ENCODE measurements around the gene REEP1. TPM values are rescaled to one million over a fixed set of nuclear protein-coding genes. Genes with fewer than 3 reads are reported as not detected.

Gene REEP1
- total RNA-seq, 1 experiment from 2014 or later: 3.6 TPM

DNA sequence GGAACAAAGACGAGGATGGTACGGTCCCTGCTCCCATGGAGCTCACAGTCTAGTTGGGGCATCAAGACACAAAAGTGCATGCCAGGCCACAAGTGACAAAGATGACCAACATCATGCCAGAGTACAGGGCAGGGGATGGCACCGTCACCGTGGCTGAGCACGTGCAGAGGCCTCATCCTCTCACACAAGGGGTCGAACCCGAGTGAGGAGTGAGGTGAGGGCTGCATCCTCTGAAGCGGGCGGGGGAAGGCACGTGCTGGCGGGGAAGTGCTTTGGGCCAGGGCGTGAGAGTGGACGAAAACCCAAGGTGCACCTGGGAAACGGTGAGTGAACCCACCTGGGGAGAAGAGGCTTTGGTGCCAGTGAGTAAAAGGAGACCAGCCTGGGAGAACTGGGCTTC lies 97.2 kb downstream of the REEP1 start:
- H3K36me3 ChIP-seq (ENCODE audit: insufficient read depth, low read length, poor library complexity, severe bottlenecking): no peaks in the 10 kb centered on the region
- H3K4me1 ChIP-seq (ENCODE audit: insufficient read depth, low read length, poor library complexity, severe bottlenecking): peaks cover 25% of the 10 kb centered on the region
- ChIA-PET CTCF (no interaction called here), POLR2A (ENCODE audit: low non-redundant PET) (interaction anchor here (0.6 kb wide), 1 partner anchor 114 kb away, joined by 3 read pairs; no protein-coding TSS in a partner anchor)
- BruUV-seq (replicated peaks): no TSS peak
- TF ChIP-seq, protein P1, sequence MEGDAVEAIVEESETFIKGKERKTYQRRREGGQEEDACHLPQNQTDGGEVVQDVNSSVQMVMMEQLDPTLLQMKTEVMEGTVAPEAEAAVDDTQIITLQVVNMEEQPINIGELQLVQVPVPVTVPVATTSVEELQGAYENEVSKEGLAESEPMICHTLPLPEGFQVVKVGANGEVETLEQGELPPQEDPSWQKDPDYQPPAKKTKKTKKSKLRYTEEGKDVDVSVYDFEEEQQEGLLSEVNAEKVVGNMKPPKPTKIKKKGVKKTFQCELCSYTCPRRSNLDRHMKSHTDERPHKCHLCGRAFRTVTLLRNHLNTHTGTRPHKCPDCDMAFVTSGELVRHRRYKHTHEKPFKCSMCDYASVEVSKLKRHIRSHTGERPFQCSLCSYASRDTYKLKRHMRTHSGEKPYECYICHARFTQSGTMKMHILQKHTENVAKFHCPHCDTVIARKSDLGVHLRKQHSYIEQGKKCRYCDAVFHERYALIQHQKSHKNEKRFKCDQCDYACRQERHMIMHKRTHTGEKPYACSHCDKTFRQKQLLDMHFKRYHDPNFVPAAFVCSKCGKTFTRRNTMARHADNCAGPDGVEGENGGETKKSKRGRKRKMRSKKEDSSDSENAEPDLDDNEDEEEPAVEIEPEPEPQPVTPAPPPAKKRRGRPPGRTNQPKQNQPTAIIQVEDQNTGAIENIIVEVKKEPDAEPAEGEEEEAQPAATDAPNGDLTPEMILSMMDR (conservative IDR thresholded peaks at IDR 0.05; ENCODE audit: low read depth, low read length): no peak
- no peak for TF ChIP-seq EZH2 (IDR thresholded peaks at IDR 0.05; ENCODE audit: borderline replicate concordance, low read depth, low read length, poor library complexity, severe bottlenecking)
- no peak for DNase-seq (ENCODE audit: low spot score)
- no peak overlapping the region for H3K4me3 ChIP-seq (ENCODE audit: low read depth, low read length, poor library complexity, severe bottlenecking)
- no peaks in the 10 kb centered on the region for H3K9me3 ChIP-seq (ENCODE audit: low read depth, low read length, poor library complexity, severe bottlenecking)
- H3K27ac ChIP-seq (ENCODE audit: low read depth, low read length, poor library complexity, severe bottlenecking): peak overlapping the region; percentile 64
- H3K27me3 ChIP-seq (replicated peaks; ENCODE audit: insufficient read depth, low read depth, low read length, poor library complexity): no peaks in the 10 kb centered on the region
- intact Hi-C loops (cut with micrococcal nuclease; ENCODE audit: unreplicated experiment): no loop called here

DNA sequence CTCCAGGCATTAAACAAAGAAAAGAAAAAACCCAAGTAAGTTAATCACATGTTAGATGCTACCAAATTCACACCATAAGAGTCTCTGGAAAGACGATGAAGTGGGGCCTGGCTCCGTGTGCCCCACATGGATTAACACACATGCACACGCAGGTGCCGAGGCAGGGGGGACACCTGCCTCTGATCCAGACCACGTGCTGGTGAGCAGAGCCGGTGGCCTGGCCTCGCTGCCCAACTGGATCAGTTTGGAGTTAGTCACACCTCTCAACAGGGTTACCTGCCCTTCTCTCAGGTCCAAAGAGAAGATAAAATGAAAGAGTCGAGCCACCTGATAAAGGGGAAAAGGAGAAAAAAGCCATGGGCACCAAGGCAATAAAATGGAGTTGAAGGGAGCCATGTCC lies 97.7 kb downstream of the REEP1 start:
- CTCF ChIA-PET: no interaction called here
- intact Hi-C loops (cut with micrococcal nuclease; ENCODE audit: unreplicated experiment): no loop called here
- no TSS peak for BruUV-seq (replicated peaks)

DNA sequence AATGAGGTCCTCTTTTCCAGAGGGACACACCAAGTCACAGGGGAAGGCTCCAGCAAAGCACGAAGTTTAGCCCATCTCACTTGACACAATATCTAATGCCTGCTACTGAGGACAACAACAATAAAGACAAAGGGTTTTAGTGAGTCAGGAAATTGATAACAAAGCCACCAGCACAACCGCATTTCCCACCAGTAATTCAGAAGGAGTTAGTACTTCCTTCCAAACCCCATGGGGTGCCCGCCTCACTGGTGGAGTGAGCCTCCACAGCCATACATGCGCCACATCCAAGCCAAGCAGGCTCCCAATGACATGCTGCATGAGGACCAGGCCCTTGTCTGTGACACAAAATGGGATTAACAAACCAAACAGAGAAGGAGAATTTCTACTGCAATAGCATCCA lies 98.1 kb downstream of the REEP1 start:
- no peak for TF ChIP-seq EZH2 (IDR thresholded peaks at IDR 0.05; ENCODE audit: borderline replicate concordance, low read depth, low read length, poor library complexity, severe bottlenecking)
- TF ChIP-seq, protein P1 (conservative IDR thresholded peaks at IDR 0.05; ENCODE audit: low read depth, low read length): no peak
- H3K36me3 ChIP-seq (ENCODE audit: insufficient read depth, low read length, poor library complexity, severe bottlenecking): no peaks in the 10 kb centered on the region
- CTCF ChIA-PET: no interaction called here
- no peak overlapping the region for H3K4me3 ChIP-seq (ENCODE audit: low read depth, low read length, poor library complexity, severe bottlenecking)
- H3K9me3 ChIP-seq (ENCODE audit: low read depth, low read length, poor library complexity, severe bottlenecking): no peaks in the 10 kb centered on the region
- H3K27me3 ChIP-seq (replicated peaks; ENCODE audit: insufficient read depth, low read depth, low read length, poor library complexity): no peaks in the 10 kb centered on the region
- POLR2A ChIA-PET (ENCODE audit: low non-redundant PET): no interaction called here
- peak overlapping the region; percentile 64 for H3K27ac ChIP-seq (ENCODE audit: low read depth, low read length, poor library complexity, severe bottlenecking)
- no TSS peak for BruUV-seq (replicated peaks)
- peak; percentile 98 for DNase-seq (ENCODE audit: low spot score)
- intact Hi-C loops (cut with micrococcal nuclease; ENCODE audit: unreplicated experiment): no loop called here
- H3K4me1 ChIP-seq (ENCODE audit: insufficient read depth, low read length, poor library complexity, severe bottlenecking): peaks cover 25% of the 10 kb centered on the region

More for the DNA sequence above, 97.7 kb downstream of the REEP1 start:
- peak overlapping the region; percentile 64 for H3K27ac ChIP-seq (ENCODE audit: low read depth, low read length, poor library complexity, severe bottlenecking)
- no peak for DNase-seq (ENCODE audit: low spot score)
- H3K4me1 ChIP-seq (ENCODE audit: insufficient read depth, low read length, poor library complexity, severe bottlenecking): peaks cover 25% of the 10 kb centered on the region
- no peak overlapping the region for H3K4me3 ChIP-seq (ENCODE audit: low read depth, low read length, poor library complexity, severe bottlenecking)
- no peaks in the 10 kb centered on the region for H3K27me3 ChIP-seq (replicated peaks; ENCODE audit: insufficient read depth, low read depth, low read length, poor library complexity)
- no peaks in the 10 kb centered on the region for H3K9me3 ChIP-seq (ENCODE audit: low read depth, low read length, poor library complexity, severe bottlenecking)
- no peaks in the 10 kb centered on the region for H3K36me3 ChIP-seq (ENCODE audit: insufficient read depth, low read length, poor library complexity, severe bottlenecking)
- POLR2A ChIA-PET (ENCODE audit: low non-redundant PET): no interaction called here
- TF ChIP-seq, protein P1 (conservative IDR thresholded peaks at IDR 0.05; ENCODE audit: low read depth, low read length): no peak
- no peak for TF ChIP-seq EZH2 (IDR thresholded peaks at IDR 0.05; ENCODE audit: borderline replicate concordance, low read depth, low read length, poor library complexity, severe bottlenecking)
